ENCODE measurements around the gene GNAI2. TPM values are rescaled to one million over a fixed set of nuclear protein-coding genes. Genes with fewer than 3 reads are reported as not detected.

The GNAI2 gene
- polyA plus RNA-seq, 1 of the 3 experiments (the other 2 are of a cell fraction) = 649 TPM

- TF ChIP-seq REST (IDR thresholded peaks at IDR 0.05; ENCODE audit: low read depth, low read length) = no peak
- TF ChIP-seq IRF3 (IDR thresholded peaks at IDR 0.05; ENCODE audit: low read depth, low read length) = no peak
- TF ChIP-seq POLR2AphosphoS5 (IDR thresholded peaks at IDR 0.05; ENCODE audit: low read depth, low read length) = no peak
These were observed 44.9 kb upstream of the GNAI2 start, which contains the start of gene GNAT1 (continued) for GRCh38 chr3:50190936-50191660.

GRCh38 chr3:50192124-50192523 lies 43.9 kb upstream of the GNAI2 start:
- Histone ChIP-seq H3K36me3 (replicated peaks in 1 of 2; ENCODE audit: control insufficient read depth in 1 of 2, insufficient read depth in 2 of 2, low read length in 1 of 2) (no peaks in the 10 kb centered on the region), H3K27me3 (ENCODE audit: insufficient read depth) (peaks cover 27% of the 10 kb centered on the region), H4K20me1 (ENCODE audit: insufficient read depth) (no peaks in the 10 kb centered on the region), H3K9me3 (no peaks in the 10 kb centered on the region), H3K9ac (no peak overlapping the region), H3K9me2 (no peaks in the 10 kb centered on the region), H3K4me2 (no peak overlapping the region), H3K79me2 (ENCODE audit: insufficient read depth) (no peaks in the 10 kb centered on the region), H3F3A (replicated peaks; ENCODE audit: insufficient read depth) (peaks cover 4% of the 10 kb centered on the region), H3K4me1 (ENCODE audit: control insufficient read depth in 1 of 2, insufficient read depth in 2 of 2, low read depth in 1 of 2, low read length in 1 of 2) (peaks cover 0 to 19% of the 10 kb centered on the region in 2 experiments; a peak in 1 of 4 replicates), H3K4me3 (ENCODE audit: low read depth in 2 of 2, low read length in 1 of 2) (no peak overlapping the region), H3K27ac (ENCODE audit: low read depth in 2 of 2, low read length in 1 of 2) (no peak overlapping the region), H2AFZ (ENCODE audit: low read depth) (no peak overlapping the region)
- DNase-seq = no peak
- ChIA-PET CTCF (interaction anchor here (0.7 to 23.1 kb wide), 20 partner anchors 11 to 135 kb away, joined by 3 to 1375 read pairs (median 5); partner anchors contain the start of genes GNAI2, HYAL2, LSMEM2 and SEMA3B), POLR2A (no interaction called here)
- TF ChIP-seq RFX5 (IDR thresholded peaks at IDR 0.05; ENCODE audit: low read length) = no peak
- TF ChIP-seq MXI1 (IDR thresholded peaks at IDR 0.05; ENCODE audit: low read depth, low read length) = no peak
- TF ChIP-seq RCOR1 (IDR thresholded peaks at IDR 0.05; ENCODE audit: low read length) = no peak
- no peak for TF ChIP-seq USF2 (IDR thresholded peaks at IDR 0.05; ENCODE audit: borderline replicate concordance, low read depth, low read length)
- TF ChIP-seq CHD2 (IDR thresholded peaks at IDR 0.05; ENCODE audit: low read length, partially characterized antibody) = no peak
- TF ChIP-seq MAX (IDR thresholded peaks at IDR 0.05; ENCODE audit: low read depth) = no peak
- TF ChIP-seq FOXJ3 (CRISPR knock-in tag; IDR thresholded peaks at IDR 0.05) = no peak
- TF ChIP-seq ZBTB33 (IDR thresholded peaks at IDR 0.05; ENCODE audit: borderline replicate concordance, low read depth) = no peak
- 52% methylated on average over 6 of the region's 8 CpGs for WGBS (ENCODE audit: low lambda C conversion rate)
